ENCODE data around the gene SMARCB1. TPM values are rescaled to one million over a fixed set of nuclear protein-coding genes. Genes with fewer than 3 reads are reported as not detected.

Gene SMARCB1
- total RNA-seq, 1 experiment from 2014 or later, result 136 TPM

DNA sequence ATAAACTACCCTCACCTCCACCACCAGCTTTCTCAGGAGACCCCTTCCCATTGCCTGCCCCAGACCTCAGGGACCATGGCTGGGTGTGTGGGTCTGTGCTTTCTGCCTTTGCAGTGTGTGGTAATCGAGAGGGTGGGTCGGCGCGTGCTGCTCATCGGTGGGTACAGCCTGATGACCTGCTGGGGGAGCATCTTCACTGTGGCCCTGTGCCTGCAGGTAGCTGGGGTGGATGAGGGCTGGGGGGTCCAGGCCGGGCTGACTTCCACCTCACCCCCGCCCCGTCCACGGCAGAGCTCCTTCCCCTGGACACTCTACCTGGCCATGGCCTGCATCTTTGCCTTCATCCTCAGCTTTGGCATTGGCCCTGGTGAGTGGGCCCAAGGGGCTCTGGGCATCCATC lies 96.9 kb downstream of the SMARCB1 start:
- DNase-seq, result no peak
- no peaks in the 10 kb centered on the region; the same call in 1 of the 2 replicates for H3K4me1 ChIP-seq (ENCODE audit: insufficient read depth, low read length)
- TF ChIP-seq, protein P1, sequence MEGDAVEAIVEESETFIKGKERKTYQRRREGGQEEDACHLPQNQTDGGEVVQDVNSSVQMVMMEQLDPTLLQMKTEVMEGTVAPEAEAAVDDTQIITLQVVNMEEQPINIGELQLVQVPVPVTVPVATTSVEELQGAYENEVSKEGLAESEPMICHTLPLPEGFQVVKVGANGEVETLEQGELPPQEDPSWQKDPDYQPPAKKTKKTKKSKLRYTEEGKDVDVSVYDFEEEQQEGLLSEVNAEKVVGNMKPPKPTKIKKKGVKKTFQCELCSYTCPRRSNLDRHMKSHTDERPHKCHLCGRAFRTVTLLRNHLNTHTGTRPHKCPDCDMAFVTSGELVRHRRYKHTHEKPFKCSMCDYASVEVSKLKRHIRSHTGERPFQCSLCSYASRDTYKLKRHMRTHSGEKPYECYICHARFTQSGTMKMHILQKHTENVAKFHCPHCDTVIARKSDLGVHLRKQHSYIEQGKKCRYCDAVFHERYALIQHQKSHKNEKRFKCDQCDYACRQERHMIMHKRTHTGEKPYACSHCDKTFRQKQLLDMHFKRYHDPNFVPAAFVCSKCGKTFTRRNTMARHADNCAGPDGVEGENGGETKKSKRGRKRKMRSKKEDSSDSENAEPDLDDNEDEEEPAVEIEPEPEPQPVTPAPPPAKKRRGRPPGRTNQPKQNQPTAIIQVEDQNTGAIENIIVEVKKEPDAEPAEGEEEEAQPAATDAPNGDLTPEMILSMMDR (conservative IDR thresholded peaks at IDR 0.05), result no peak
- no peak overlapping the region for H4K91ac ChIP-seq (ENCODE audit: insufficient read length, low read depth, low read length)
- no peaks in the 10 kb centered on the region for H3K9me3 Mint-ChIP-seq
- no peak overlapping the region for H2AFZ ChIP-seq (ENCODE audit: low read length)
- H3K23me2 ChIP-seq (ENCODE audit: insufficient read length, low read depth, low read length, poor library complexity, severe bottlenecking), result no peaks in the 10 kb centered on the region
- no peaks in the 10 kb centered on the region for H3K79me1 ChIP-seq (ENCODE audit: insufficient read depth, low read depth, low read length, poor library complexity, severe bottlenecking)
- H3K56ac ChIP-seq (ENCODE audit: insufficient read length, low read depth, low read length), result no peak overlapping the region
- no peak overlapping the region for H3K4me2 ChIP-seq (ENCODE audit: insufficient read depth, insufficient read length, low read length)
- no peak overlapping the region for H3K4ac ChIP-seq (ENCODE audit: low read depth, low read length)
- no CpG with 5 or more reads among the region's 9 CpGs for WGBS (ENCODE audit: extremely low coverage, insufficient read length, low lambda C conversion rate)
- no peaks in the 10 kb centered on the region for H3K79me2 ChIP-seq (ENCODE audit: insufficient read depth, low read length)
- H3K14ac ChIP-seq (ENCODE audit: insufficient read depth, low read length), result no peak overlapping the region
- no peak overlapping the region for H2BK120ac ChIP-seq (ENCODE audit: low read depth, low read length, poor library complexity, severe bottlenecking)
- H3K4me1 Mint-ChIP-seq, result no peaks in the 10 kb centered on the region
- H4K20me1 ChIP-seq (ENCODE audit: control insufficient read depth, insufficient read depth, insufficient read length), result no peaks in the 10 kb centered on the region
- H2BK5ac ChIP-seq (ENCODE audit: insufficient read length, low read length), result no peak overlapping the region
- H3K27ac ChIP-seq (ENCODE audit: insufficient read length, low read depth, low read length), result no peak overlapping the region
- H3K4me3 Mint-ChIP-seq, result no peak overlapping the region
- no peaks in the 10 kb centered on the region for H3K27me3 Mint-ChIP-seq (ENCODE audit: low read depth)
- H4K5ac ChIP-seq (ENCODE audit: insufficient read length, low read depth, low read length), result no peak overlapping the region
- H2BK12ac ChIP-seq (ENCODE audit: insufficient read length, low read depth, low read length), result no peak overlapping the region
- H3T11ph ChIP-seq (ENCODE audit: low read length), result no peak overlapping the region
- H2BK20ac ChIP-seq (ENCODE audit: low read depth, low read length, poor library complexity, severe bottlenecking), result no peak overlapping the region
- H2AK5ac ChIP-seq (ENCODE audit: insufficient read length, low read length), result no peak overlapping the region
- peaks cover 2 to 10% (median 5%) of the 10 kb centered on the region in 3 experiments; a peak in 3 of 7 replicates for H3K36me3 Mint-ChIP-seq (ENCODE audit: insufficient read depth in 1 of 3, low read depth in 3 of 3)
- H2BK15ac ChIP-seq (ENCODE audit: low read depth, low read length), result no peak overlapping the region
- no peak overlapping the region for H3K18ac ChIP-seq (ENCODE audit: insufficient read length, low read depth, low read length)
- H3K27ac Mint-ChIP-seq, result no peak overlapping the region
- H3K9ac ChIP-seq (ENCODE audit: extremely low read depth, insufficient read length, low read length), result no peak overlapping the region
- H3K23ac ChIP-seq (ENCODE audit: insufficient read length, low read depth, low read length), result no peak overlapping the region
- H3K9me3 ChIP-seq (ENCODE audit: control insufficient read depth, low read depth, low read length), result no peaks in the 10 kb centered on the region
- H3K27me3 ChIP-seq (ENCODE audit: insufficient read depth, low read length), result no peaks in the 10 kb centered on the region
- H4K8ac ChIP-seq (replicated peaks; ENCODE audit: insufficient read length, low read depth, low read length), result no peak overlapping the region
